Activated T-cell treated with anti-CD3 and anti-CD28 coated beads for 4 hours (primary cell): ENCODE measurements around the gene TDRD12.

Experiments used
- DNase-seq: peaks from one replicate; pipeline ENCODE4 v3.0.0-alpha.2; 2020

Gene TDRD12

GRCh38 chr19:32869966-32870573 lies 150.5 kb downstream of the TDRD12 start:
- no peak for DNase-seq

- no peak for DNase-seq
These were observed 151.4 kb downstream of the TDRD12 start for GRCh38 chr19:32870981-32871451.

- no peak for DNase-seq
These were observed 152.8 kb downstream of the TDRD12 start for GRCh38 chr19:32872391-32872790.

GRCh38 chr19:32873247-32873959 lies 153.8 kb downstream of the TDRD12 start:
- DNase-seq, result no peak

- DNase-seq, result no peak
These were observed 155.0 kb downstream of the TDRD12 start for GRCh38 chr19:32874605-32875004.

- no peak for DNase-seq
These were observed 155.9 kb downstream of the TDRD12 start for GRCh38 chr19:32875428-32875827.

GRCh38 chr19:32876236-32876918 lies 156.8 kb downstream of the TDRD12 start:
- DNase-seq, result no peak

- no peak for DNase-seq
These were observed 157.3 kb downstream of the TDRD12 start for GRCh38 chr19:32876919-32877285.
